OCI-LY3 (cell line): ENCODE measurements around the gene CCDC43.
"Not testable (repeated sequence)": the region's sequence is repeated elsewhere in the genome, so short reads cannot be mapped to it uniquely, and the experiment has no call there.

Experiments
- CTCF ChIP-seq: fragments of 200-600, 300-600 bp; sonication (generic); IDR thresholded peaks from 2 replicates; pipeline ENCODE4 v1.5.1; 2014; ENCODE audit warnings: antibody characterized with exemption, low read length, low read depth
- EZH2phosphoT487 ChIP-seq: fragments of 200-600 bp; shearing (Covaris generic); IDR thresholded peaks from 2 replicates; pipeline ENCODE4 v1.6.1; 2018; ENCODE audit warnings: antibody characterized with exemption, mixed run types, low read depth

- TF ChIP-seq CTCF, EZH2phosphoT487: not testable (repeated sequence)
These were observed 55.2 kb downstream of the CCDC43 start for GRCh38 chr17:44634401-44634800.
